GM18502 (cell line): ENCODE results near the gene ERICH3.
"Not testable (repeated sequence)": the region's sequence is repeated elsewhere in the genome, so short reads cannot be mapped to it uniquely, and the experiment has no call there.

Experiments used
- ATAC-seq: cut with Tn5 transposase; IDR thresholded peaks from one replicate; pipeline ENCODE4 v1.9.1; 2021; ENCODE audit warnings: mild to moderate bottlenecking; ENCODE audit not compliant: unreplicated experiment, poor library complexity

The ERICH3 gene

GRCh38 chr1:74681001-74681400 is 7.4 kb upstream of the ERICH3 start:
- peak; percentile 43 for ATAC-seq

DNA sequence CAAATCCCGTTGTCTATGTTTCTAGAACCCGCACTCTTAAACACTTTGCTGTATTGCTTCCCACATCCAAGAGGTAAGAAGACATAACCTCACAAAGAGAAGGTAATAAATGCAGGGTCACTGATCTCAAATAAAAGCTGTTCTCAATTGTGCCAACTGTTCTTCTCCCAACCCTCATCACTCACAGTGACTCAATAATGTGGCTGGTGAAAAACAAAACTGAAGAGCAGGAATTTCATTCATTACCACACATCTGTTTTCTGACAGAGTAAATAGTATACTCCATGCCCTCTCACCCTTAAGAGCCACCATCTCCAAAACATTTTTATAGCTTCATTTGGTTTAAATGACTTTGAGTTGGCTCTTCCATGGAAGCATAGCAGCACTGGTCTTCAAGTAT is 6.2 kb upstream of the ERICH3 start:
- ATAC-seq: no peak

DNA sequence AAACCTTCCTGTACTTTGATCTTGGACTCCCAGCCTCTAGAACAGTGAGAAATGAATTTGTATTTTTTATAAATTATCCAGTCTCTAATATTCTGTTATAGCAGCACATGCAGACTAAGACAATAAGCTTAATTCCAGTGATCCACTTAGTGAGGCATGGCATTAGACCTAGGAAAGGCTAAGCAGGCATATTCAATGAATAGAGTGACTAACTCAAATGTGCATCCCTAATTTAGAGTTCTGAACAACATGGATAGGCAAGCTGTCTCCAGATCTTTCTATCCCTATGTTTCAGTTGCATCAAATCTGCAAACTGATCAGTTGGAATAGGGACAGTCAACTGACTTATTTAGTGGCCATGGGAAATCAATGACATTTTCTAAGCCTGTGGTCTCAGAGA is 4.3 kb upstream of the ERICH3 start:
- no peak for ATAC-seq

- ATAC-seq: peak; percentile 38
Measured at GRCh38 chr1:74674278-74675048, 871 bp upstream of the ERICH3 start.

- not testable (repeated sequence) for ATAC-seq
Measured at GRCh38 chr1:74670866-74671265, 2.7 kb downstream of the ERICH3 start.

GRCh38 chr1:74654708-74655107 is 18.9 kb downstream of the ERICH3 start:
- no peak for ATAC-seq

GRCh38 chr1:74652711-74653139 is 20.9 kb downstream of the ERICH3 start:
- peak; percentile 98 for ATAC-seq

DNA sequence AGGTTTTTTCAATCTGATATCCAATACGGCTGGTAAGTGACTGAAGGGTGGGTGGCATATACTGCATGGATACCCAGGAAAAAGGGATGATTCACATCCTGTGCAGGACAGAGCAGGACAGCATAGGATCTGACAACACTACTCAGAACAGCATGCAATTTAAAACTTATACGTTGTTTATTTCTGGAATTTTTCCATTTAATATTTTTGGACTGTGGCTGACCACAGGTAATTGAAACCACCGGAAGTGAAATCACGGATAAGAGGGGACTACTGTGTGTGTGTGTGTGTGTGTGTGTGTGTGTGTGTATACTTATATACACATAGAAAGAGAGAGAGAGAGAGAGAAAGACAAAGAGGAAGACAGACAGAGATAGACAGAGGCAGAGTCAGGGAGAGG is 23.0 kb downstream of the ERICH3 start:
- no peak for ATAC-seq

GRCh38 chr1:74641876-74642275 is 31.7 kb downstream of the ERICH3 start:
- ATAC-seq: no peak

GRCh38 chr1:74641161-74641560 is 32.4 kb downstream of the ERICH3 start:
- no peak for ATAC-seq

- no peak for ATAC-seq
Measured at GRCh38 chr1:74637296-74637695, 36.3 kb downstream of the ERICH3 start.

DNA sequence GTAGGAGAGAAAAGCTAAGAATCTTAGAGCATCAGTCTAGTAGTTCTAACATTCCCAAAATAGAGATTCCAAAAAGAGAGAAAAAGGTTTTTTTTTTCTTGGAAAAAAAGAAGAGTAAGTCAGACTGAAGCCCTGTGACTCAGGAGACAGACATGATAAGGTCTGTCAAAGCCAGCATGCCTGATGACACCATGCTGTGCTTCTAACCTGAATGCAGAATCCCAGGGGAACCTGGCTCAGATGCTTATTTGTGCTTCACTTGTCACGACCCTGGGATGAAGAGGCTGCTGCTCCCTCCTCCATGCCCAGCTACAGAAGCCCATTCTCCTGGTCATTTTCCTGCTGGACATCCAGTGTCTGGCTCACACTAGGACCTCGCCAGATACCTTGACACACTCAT is 44.3 kb downstream of the ERICH3 start:
- no peak for ATAC-seq

DNA sequence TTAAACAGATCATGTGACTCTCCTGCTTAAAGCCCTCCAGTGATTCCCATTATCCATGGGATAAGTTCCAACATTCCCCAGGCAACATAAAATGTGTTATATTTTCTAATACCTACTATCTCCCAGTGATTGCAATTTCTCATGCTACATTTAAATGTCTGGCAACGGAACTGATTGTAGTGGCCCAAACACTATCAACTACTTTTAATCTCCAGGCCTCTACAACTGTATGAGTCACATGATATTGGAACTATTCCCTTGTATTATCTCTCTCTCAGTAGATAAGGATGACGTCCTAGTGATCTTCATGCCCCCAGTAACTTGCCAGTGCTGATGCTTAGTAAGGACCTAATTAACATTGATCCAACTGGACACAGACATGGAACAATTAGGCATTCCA is 49.9 kb downstream of the ERICH3 start:
- no peak for ATAC-seq

DNA sequence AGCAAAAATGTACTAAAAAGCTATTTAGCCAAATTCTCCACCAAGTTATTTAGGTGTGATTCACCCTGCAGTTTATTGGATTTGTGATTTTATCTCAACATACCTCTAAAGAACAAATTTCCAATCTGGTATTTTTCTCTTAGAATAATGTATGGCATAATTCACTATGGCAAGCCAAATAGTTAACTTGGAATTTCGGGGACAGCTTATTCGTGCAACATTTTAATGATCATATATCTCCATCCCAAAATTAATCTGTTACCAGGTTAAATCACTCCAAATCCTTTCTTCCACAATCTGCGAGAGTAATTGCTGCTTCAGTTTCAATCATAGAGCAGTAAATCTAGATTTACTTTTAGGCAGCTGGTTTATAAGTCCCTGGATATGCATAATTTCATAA is 53.4 kb downstream of the ERICH3 start:
- ATAC-seq: no peak

GRCh38 chr1:74618974-74619373 is 54.6 kb downstream of the ERICH3 start:
- ATAC-seq: no peak

GRCh38 chr1:74613894-74614293 is 59.7 kb downstream of the ERICH3 start:
- peak; percentile 58 for ATAC-seq

GRCh38 chr1:74611887-74612286 is 61.7 kb downstream of the ERICH3 start:
- ATAC-seq: no peak

- ATAC-seq: no peak
Measured at GRCh38 chr1:74610961-74611360, 62.6 kb downstream of the ERICH3 start.

- no peak for ATAC-seq
Measured at GRCh38 chr1:74609810-74610371, 63.7 kb downstream of the ERICH3 start.

- no peak for ATAC-seq
Measured at GRCh38 chr1:74596717-74597116, 76.9 kb downstream of the ERICH3 start.

- ATAC-seq: no peak
Measured at GRCh38 chr1:74593887-74594866, 79.4 kb downstream of the ERICH3 start.
